AG09319 (cell line): ENCODE data around the gene LGALS4.
"Not testable (repeated sequence)": the region's sequence is repeated elsewhere in the genome, so short reads cannot be mapped to it uniquely, and the experiment has no call there.

ENCODE experiments used
- DNase-seq: peaks from one replicate; pipeline ENCODE4 v3.0.0-alpha.2; 2010; ENCODE audit warnings: low read depth; ENCODE audit errors: extremely low read depth
- CTCF ChIP-seq: IDR thresholded peaks from 2 replicates; pipeline ENCODE4 v1.5.1; 2011; ENCODE audit warnings: low read depth, mild to moderate bottlenecking, inconsistent platforms, low read length, moderate library complexity

The LGALS4 gene

GRCh38 chr19:38793177-38793576 lies 19.6 kb downstream of the LGALS4 start:
- DNase-seq, result no peak
- TF ChIP-seq CTCF, result no peak

- DNase-seq, result no peak
- TF ChIP-seq CTCF, result peak; percentile 19
Observed at GRCh38 chr19:38792250-38793111, 20.3 kb downstream of the LGALS4 start.

- DNase-seq, result not testable (repeated sequence)
Observed at GRCh38 chr19:38791451-38792064, 21.2 kb downstream of the LGALS4 start.

GRCh38 chr19:38790507-38791403 lies 22.0 kb downstream of the LGALS4 start:
- DNase-seq, result not testable (repeated sequence)

- no peak for DNase-seq
- no peak for TF ChIP-seq CTCF
Observed at GRCh38 chr19:38788478-38789243, 24.1 kb downstream of the LGALS4 start, which contains the start of gene LGALS7B. LGALS7B (plus strand) TSS chr19:38789200; CDS start chr19:38789227, 27 bp downstream.

- DNase-seq, result no peak
- TF ChIP-seq CTCF, result no peak
Observed at GRCh38 chr19:38786572-38787265, 26.0 kb downstream of the LGALS4 start.

GRCh38 chr19:38786061-38786460 lies 26.7 kb downstream of the LGALS4 start:
- not testable (repeated sequence) for DNase-seq

- DNase-seq, result no peak
- TF ChIP-seq CTCF, result no peak
Observed at GRCh38 chr19:38785187-38785699, 27.5 kb downstream of the LGALS4 start.
